SK-N-MC (cell line): ENCODE data around the gene ASB6.
A peak's percentile ranks its signal among the peaks of the same experiment; 100 is the strongest.

ENCODE experiments used
- DNase-seq: peaks from one replicate; pipeline ENCODE4 v3.0.0-alpha.2; 2011; ENCODE audit warnings: low read depth, low spot score
- H3K27ac ChIP-seq: fragments of 200-600 bp; sonication (generic); 2 replicates; pipeline ENCODE4 v1.5.1; 2016; ENCODE audit warnings: mixed run types
- H3K36me3 ChIP-seq: fragments of 200-600 bp; sonication (generic); 2 replicates; pipeline ENCODE4 v1.6.1; 2017; ENCODE audit warnings: antibody characterized with exemption, low read length, mixed read lengths; ENCODE audit not compliant: insufficient read depth
- H3K4me3 ChIP-seq: fragments of 200-600 bp; sonication (generic); 2 replicates; pipeline ENCODE4 v1.5.1; 2016
- H3K9ac ChIP-seq: fragments of 200-600 bp; sonication (generic); 2 replicates; pipeline ENCODE4 v1.8.0; 2017; ENCODE audit warnings: mixed run types, mixed read lengths; ENCODE audit not compliant: insufficient read length
- H3K9me3 ChIP-seq: fragments of 200-600 bp; sonication (generic); 2 replicates; pipeline ENCODE4 v1.6.1; 2017; ENCODE audit warnings: low read depth, mild to moderate bottlenecking, antibody characterized with exemption, low read length, moderate library complexity, mixed read lengths
- EZH2 ChIP-seq: fragments of 200-600 bp; sonication (generic); IDR thresholded peaks from one replicate; pipeline ENCODE4 v1.6.1; 2017; ENCODE audit warnings: antibody characterized with exemption
- FOXP2 ChIP-seq: optimal IDR thresholded peaks from 2 replicates; pipeline ENCODE3; 2011; ENCODE audit warnings: mild to moderate bottlenecking, moderate library complexity; ENCODE audit not compliant: insufficient read depth; ENCODE audit errors: extremely low read length, control extremely low read depth
- POLR2AphosphoS5 ChIP-seq: IDR thresholded peaks from 2 replicates; pipeline ENCODE4 v1.6.1; 2012; ENCODE audit warnings: mild to moderate bottlenecking, low read depth, low read length, borderline replicate concordance

The ASB6 gene

GRCh38 chr9:129681924-129682323, 40.0 kb upstream of the ASB6 start:
- peak overlapping the region; percentile 42 for H3K27ac ChIP-seq
- no peak overlapping the region for H3K9ac ChIP-seq
- H3K4me3 ChIP-seq, result no peak overlapping the region
- H3K36me3 ChIP-seq, result peaks cover 6% of the 10 kb centered on the region; the same call in 1 of the 2 replicates
- no peak for DNase-seq
- TF ChIP-seq FOXP2 (no peak), EZH2 (no peak), POLR2AphosphoS5 (no peak)
- no peaks in the 10 kb centered on the region for H3K9me3 ChIP-seq

DNA sequence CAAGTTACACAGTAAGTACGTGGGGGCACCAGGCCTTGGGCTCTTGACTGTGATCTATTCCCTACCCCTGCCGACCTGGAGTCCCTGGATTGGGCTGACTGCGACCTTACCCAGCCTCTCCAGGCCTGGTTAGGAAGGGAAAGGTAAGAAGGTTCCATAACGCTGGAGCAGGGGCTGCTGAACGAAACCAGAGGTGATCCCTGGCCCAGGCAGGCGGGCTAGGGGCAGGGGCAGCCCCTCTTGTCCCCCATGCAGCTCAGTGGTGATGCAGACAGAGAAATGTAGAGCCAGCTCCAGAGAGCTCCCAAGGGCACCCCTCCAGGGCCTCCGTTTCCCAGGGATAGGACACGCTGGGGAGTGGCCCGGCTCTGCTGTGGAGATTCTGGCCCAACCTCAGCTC, 37.6 kb upstream of the ASB6 start:
- H3K9me3 ChIP-seq, result no peaks in the 10 kb centered on the region
- no peak overlapping the region for H3K9ac ChIP-seq
- peaks cover 10% of the 10 kb centered on the region; the same call in 1 of the 2 replicates for H3K36me3 ChIP-seq
- no peak overlapping the region for H3K4me3 ChIP-seq
- no peak for DNase-seq
- TF ChIP-seq FOXP2 (no peak), EZH2 (no peak), POLR2AphosphoS5 (no peak)
- 0 out of 2 replicates have a peak overlapping the region, but pooled peaks have one; percentile 21 for H3K27ac ChIP-seq

- TF ChIP-seq POLR2AphosphoS5, result no peak
- no peak for TF ChIP-seq EZH2
- no peak for TF ChIP-seq FOXP2
- H3K9ac ChIP-seq, result no peak overlapping the region
- H3K36me3 ChIP-seq, result peaks cover 7% of the 10 kb centered on the region; the same call in 1 of the 2 replicates
- H3K9me3 ChIP-seq, result no peaks in the 10 kb centered on the region
- no peak overlapping the region for H3K4me3 ChIP-seq
- DNase-seq, result no peak
- H3K27ac ChIP-seq, result peak overlapping the region; percentile 16
Measured at GRCh38 chr9:129678844-129679243, 36.9 kb upstream of the ASB6 start.

- peak overlapping the region; percentile 91 for H3K27ac ChIP-seq
- no peak for DNase-seq
- H3K9ac ChIP-seq, result no peak overlapping the region
- peak overlapping the region; percentile 31; the same call in 1 of the 2 replicates for H3K4me3 ChIP-seq
- no peak for TF ChIP-seq POLR2AphosphoS5
- TF ChIP-seq FOXP2, result no peak
- no peak for TF ChIP-seq EZH2
- no peaks in the 10 kb centered on the region for H3K9me3 ChIP-seq
- peaks cover 15% of the 10 kb centered on the region for H3K36me3 ChIP-seq
Measured at GRCh38 chr9:129677456-129677855, 35.5 kb upstream of the ASB6 start.

GRCh38 chr9:129676975-129677374, 35.0 kb upstream of the ASB6 start:
- Histone ChIP-seq H3K9ac (no peak overlapping the region), H3K27ac (peak overlapping the region; percentile 91), H3K4me3 (0 out of 2 replicates have a peak overlapping the region, but pooled peaks have one; percentile 14), H3K9me3 (no peaks in the 10 kb centered on the region), H3K36me3 (peaks cover 16% of the 10 kb centered on the region)
- TF ChIP-seq POLR2AphosphoS5 (no peak), EZH2 (no peak), FOXP2 (no peak)
- DNase-seq, result no peak

- Histone ChIP-seq H3K27ac (peak overlapping the region; percentile 91), H3K9me3 (no peaks in the 10 kb centered on the region), H3K9ac (no peak overlapping the region), H3K36me3 (peaks cover 16% of the 10 kb centered on the region), H3K4me3 (peak overlapping the region; percentile 57)
- TF ChIP-seq EZH2 (no peak), FOXP2 (no peak), POLR2AphosphoS5 (no peak)
- no peak for DNase-seq
Measured at GRCh38 chr9:129676287-129676686, 34.3 kb upstream of the ASB6 start.

DNA sequence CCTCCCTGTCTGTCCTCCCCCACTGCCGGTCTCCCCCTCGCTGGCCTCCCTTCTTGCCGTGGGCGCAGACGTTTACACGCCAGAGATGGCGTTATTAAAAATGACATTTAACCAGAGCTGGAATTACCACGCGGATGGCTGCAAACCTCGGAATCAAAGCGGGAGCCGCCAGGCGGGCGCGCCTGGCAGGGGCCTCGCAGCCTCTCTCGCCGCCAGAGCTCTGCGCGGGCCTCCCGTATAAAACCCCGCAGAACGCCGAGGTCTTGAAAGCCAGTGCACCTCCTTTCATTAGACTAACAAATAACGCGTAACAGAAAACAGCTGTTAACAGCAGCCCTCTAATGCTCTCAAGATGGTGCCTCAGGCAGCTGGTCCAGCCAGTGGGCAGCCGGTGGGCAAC, 33.7 kb upstream of the ASB6 start:
- Histone ChIP-seq H3K27ac (peak overlapping the region; percentile 91), H3K9ac (no peak overlapping the region), H3K4me3 (peak overlapping the region; percentile 57), H3K36me3 (peaks cover 18% of the 10 kb centered on the region), H3K9me3 (no peaks in the 10 kb centered on the region)
- no peak for DNase-seq
- no peak for TF ChIP-seq POLR2AphosphoS5
- no peak for TF ChIP-seq EZH2

GRCh38 chr9:129674229-129674628, 32.3 kb upstream of the ASB6 start:
- Histone ChIP-seq H3K9ac (no peak overlapping the region), H3K9me3 (no peaks in the 10 kb centered on the region), H3K27ac (peak overlapping the region; percentile 91), H3K4me3 (no peak overlapping the region), H3K36me3 (peaks cover 25% of the 10 kb centered on the region)
- TF ChIP-seq POLR2AphosphoS5 (no peak), FOXP2 (no peak), EZH2 (no peak)
- no peak for DNase-seq

GRCh38 chr9:129673602-129674001, 31.7 kb upstream of the ASB6 start:
- no peak for DNase-seq
- H3K4me3 ChIP-seq, result no peak overlapping the region
- no peak overlapping the region for H3K9ac ChIP-seq
- no peaks in the 10 kb centered on the region for H3K9me3 ChIP-seq
- peaks cover 25% of the 10 kb centered on the region for H3K36me3 ChIP-seq
- peak overlapping the region; percentile 91 for H3K27ac ChIP-seq
- TF ChIP-seq EZH2, result no peak
- TF ChIP-seq FOXP2, result no peak
- TF ChIP-seq POLR2AphosphoS5, result no peak
